K562 (cell line): Measurements from ENCODE around the gene STX3. TPM values are rescaled to one million over a fixed set of nuclear protein-coding genes. Genes with fewer than 3 reads are reported as not detected.

ENCODE experiments used
- FOXP1 ChIP-seq: sonication (generic); formaldehyde crosslinking; IDR thresholded peaks from 2 replicates; pipeline ENCODE4 v1.8.0; 2022; ENCODE audit warnings: mild to moderate bottlenecking, missing genetic modification reagents
- HDAC1 ChIP-seq, 2 experiments: fragments of 450-650 bp; IDR thresholded peaks; 2 replicates each; pipeline ENCODE4 v1.6.1; 2016 to 2017; ENCODE audit warnings: inconsistent platforms in 1 of 2, mild to moderate bottlenecking in 1 of 2, moderate library complexity in 1 of 2
- JUND ChIP-seq, 2 experiments: IDR thresholded peaks; 2 replicates in 1 of 2; 3 replicates in 1 of 2; pipeline ENCODE4 v1.6.1; 2011; ENCODE audit warnings: borderline replicate concordance in 2 of 2, low read depth in 2 of 2, low read length in 2 of 2, improper control_type of control experiment in 1 of 2, missing biosample characterization in 1 of 2, missing genetic modification characterization in 1 of 2, missing genetic modification reagents in 1 of 2
- LARP7 ChIP-seq: fragments of 450-650 bp; IDR thresholded peaks from 2 replicates; pipeline ENCODE4 v1.6.1; 2016
- LCOR ChIP-seq: sonication (generic); formaldehyde crosslinking; IDR thresholded peaks from 2 replicates; pipeline ENCODE4 v1.8.0; 2022; ENCODE audit warnings: mild to moderate bottlenecking, missing genetic modification reagents
- RBBP5 ChIP-seq: fragments of 200-600 bp; sonication (generic); IDR thresholded peaks from 2 replicates; pipeline ENCODE4 v1.6.1; 2012; ENCODE audit warnings: borderline replicate concordance, mild to moderate bottlenecking, low read length, control low read depth, inconsistent platforms; ENCODE audit not compliant: insufficient read depth, poor library complexity, severe bottlenecking
- SRSF3 ChIP-seq: fragments of 200-400 bp; formaldehyde crosslinking; IDR thresholded peaks from 2 replicates; pipeline ENCODE4 v1.6.1; 2016; ENCODE audit warnings: mild to moderate bottlenecking, low read length, moderate library complexity; ENCODE audit not compliant: insufficient read depth
- TCF7 ChIP-seq: sonication (generic); IDR thresholded peaks from 2 replicates; pipeline ENCODE4 v1.6.1; 2016; ENCODE audit warnings: antibody characterized with exemption, borderline replicate concordance
- U2AF1 ChIP-seq: fragments of 200-400 bp; formaldehyde crosslinking; optimal IDR thresholded peaks from 2 replicates; pipeline ENCODE3; 2017; ENCODE audit warnings: mild to moderate bottlenecking, low read depth, low read length, moderate library complexity
- ZBTB17 ChIP-seq: fragments of 450-650 bp; formaldehyde crosslinking; IDR thresholded peaks from 2 replicates; pipeline ENCODE4 v1.4.0; 2020; ENCODE audit warnings: mild to moderate bottlenecking
- ZC3H11A ChIP-seq: IDR thresholded peaks from 2 replicates; pipeline ENCODE4 v1.6.1; 2012; ENCODE audit warnings: low read depth, low read length, improper control_type of control experiment
- ZNF12 ChIP-seq: sonication (generic); formaldehyde crosslinking; IDR thresholded peaks from 2 replicates; pipeline ENCODE4 v1.4.0; 2020; ENCODE audit warnings: mild to moderate bottlenecking, missing genetic modification reagents
- ZNF785 ChIP-seq: fragments of 250-450 bp; sonication (Bioruptor Pico); IDR thresholded peaks from 2 replicates; pipeline ENCODE4 v1.4.0; 2020; ENCODE audit warnings: mild to moderate bottlenecking
- polyA plus RNA-seq, 8 experiments: library from polyadenylated mRNA; depleted of rRNA in 4 of 8; stranded (reverse) in 5 of 8; unstranded in 3 of 8; fragments of >200 nt; fragmentation: Nextera tagmentation in 2 of 8; fragmentation: Illumina TruSeq in 1 of 8; extraction: Ambion mirVana in 2 of 8; extraction: Trizol in 1 of 8; gene quantifications; 2 replicates each; pipeline versions ENCODE4 v1.2.1 to v1.2.3, GENCODE V29; 2011 to 2014; ENCODE audit warnings: inconsistent platforms in 1 of 8, missing spikeins in 1 of 8
- total RNA-seq, 7 experiments: library from RNA; depleted of rRNA in 6 of 7; stranded (reverse); fragments of >200 nt in 6 of 7; fragmentation: Illumina TruSeq in 2 of 7; extraction: Trizol in 2 of 7; gene quantifications; 2 replicates each; pipeline versions ENCODE4 v1.2.1 to v1.2.3, GENCODE V29; 2011 to 2021; ENCODE audit warnings: low replicate concordance in 1 of 7
- TF ChIP-seq, protein P1 (sequence below): IDR thresholded peaks from 2 replicates; pipeline ENCODE4 v1.6.1; 2011; ENCODE audit warnings: borderline replicate concordance, low read depth, mild to moderate bottlenecking, moderate library complexity, low read length; ENCODE audit not compliant: insufficient read depth, poor library complexity, severe bottlenecking
- TF ChIP-seq, protein P2 (sequence below): fragments of 250-450 bp; sonication (Bioruptor Pico); IDR thresholded peaks from 2 replicates; pipeline ENCODE4 v1.8.0; 2021; ENCODE audit warnings: mild to moderate bottlenecking, moderate library complexity
- TF ChIP-seq, protein P3 (sequence below): sonication (generic); formaldehyde crosslinking; IDR thresholded peaks from 2 replicates; pipeline ENCODE4 v1.5.0; 2020; ENCODE audit warnings: missing genetic modification reagents
- TF ChIP-seq, protein P4 (sequence below): sonication (generic); formaldehyde crosslinking; IDR thresholded peaks from 2 replicates; pipeline ENCODE4 v1.8.0; 2022; ENCODE audit warnings: missing genetic modification reagents, mild to moderate bottlenecking, borderline replicate concordance
- TF ChIP-seq, protein P5 (sequence below): fragments of 250-450 bp; sonication (Bioruptor Pico); IDR thresholded peaks from 2 replicates; pipeline ENCODE4 v1.8.0; 2022; ENCODE audit warnings: moderate library complexity, mild to moderate bottlenecking, inconsistent platforms

STX3 gene
- total and polyA plus RNA-seq, 9 of the 15 experiments (the other 6 are each of a cell fraction or from before 2014, with no cell fraction given), result 12.0 to 91.6 (median 48.7) TPM

DNA sequence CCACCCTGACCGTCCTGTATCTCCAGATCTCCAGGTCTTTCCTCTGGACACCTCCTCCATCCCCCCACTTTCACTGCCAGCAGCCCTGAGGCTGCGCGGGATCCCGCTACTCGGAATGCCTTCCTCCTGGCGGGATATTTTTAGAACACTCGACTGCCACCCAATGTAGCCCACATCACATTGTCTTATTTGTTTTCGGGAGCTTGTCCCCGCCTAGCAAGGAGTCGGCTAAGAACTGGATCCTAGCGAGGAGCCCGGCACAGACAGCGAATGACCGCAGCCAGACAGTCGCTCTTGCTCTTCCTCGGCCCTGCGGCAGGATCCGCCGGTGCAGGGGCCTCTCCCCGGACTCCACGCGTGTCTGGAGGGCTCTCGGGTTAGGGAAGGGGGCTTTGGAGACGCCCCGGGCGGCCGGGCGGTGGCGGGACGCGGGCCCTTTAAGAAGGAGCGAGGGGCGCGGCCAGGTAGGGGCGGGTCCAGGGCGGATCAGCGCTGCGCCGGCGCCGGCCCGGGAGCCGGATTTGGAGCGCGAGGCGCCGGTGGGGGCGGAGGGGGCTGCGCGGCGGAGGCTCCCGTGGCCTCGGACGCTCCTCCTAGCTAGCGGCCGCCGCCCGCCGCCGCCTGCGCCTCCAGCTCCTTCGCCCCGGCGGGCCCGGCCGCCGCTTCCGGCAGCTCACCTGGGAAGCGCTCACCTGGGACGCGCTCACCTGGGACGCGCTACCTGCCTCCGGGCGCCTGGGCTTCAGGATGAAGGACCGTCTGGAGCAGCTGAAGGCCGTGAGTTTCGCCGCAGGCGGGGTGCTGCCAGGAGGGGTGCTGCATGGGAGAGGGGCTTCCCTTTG lies at the start of gene STX3 (continued):
- TF ChIP-seq FOXP1 (CRISPR knock-in tag) (peak; percentile 65; the same call in 1 of the 2 replicates), ZC3H11A (no peak), TCF7 (no peak), U2AF1 (no peak), SRSF3 (no peak), LARP7 (no peak), ZBTB17 (CRISPR knock-in tag) (peak; percentile 25; the same call in 1 of the 2 replicates), ZNF12 (no peak), HDAC1 (IDR thresholded peaks at IDR 0.05) (0 out of 4 replicates have a peak, but pooled peaks of 1 of the 2 experiments have one; percentile 11), ZNF785 (CRISPR knock-in tag) (no peak), JUND (IDR thresholded peaks at IDR 0.05; ENCODE audit: borderline replicate concordance, low read depth, low read length) (no peak), JUND (tag; IDR thresholded peaks at IDR 0.05; ENCODE audit: borderline replicate concordance, low read depth, low read length) (no peak), LCOR (CRISPR knock-in tag) (no peak), RBBP5 (no peak)
- TF ChIP-seq, protein P1, sequence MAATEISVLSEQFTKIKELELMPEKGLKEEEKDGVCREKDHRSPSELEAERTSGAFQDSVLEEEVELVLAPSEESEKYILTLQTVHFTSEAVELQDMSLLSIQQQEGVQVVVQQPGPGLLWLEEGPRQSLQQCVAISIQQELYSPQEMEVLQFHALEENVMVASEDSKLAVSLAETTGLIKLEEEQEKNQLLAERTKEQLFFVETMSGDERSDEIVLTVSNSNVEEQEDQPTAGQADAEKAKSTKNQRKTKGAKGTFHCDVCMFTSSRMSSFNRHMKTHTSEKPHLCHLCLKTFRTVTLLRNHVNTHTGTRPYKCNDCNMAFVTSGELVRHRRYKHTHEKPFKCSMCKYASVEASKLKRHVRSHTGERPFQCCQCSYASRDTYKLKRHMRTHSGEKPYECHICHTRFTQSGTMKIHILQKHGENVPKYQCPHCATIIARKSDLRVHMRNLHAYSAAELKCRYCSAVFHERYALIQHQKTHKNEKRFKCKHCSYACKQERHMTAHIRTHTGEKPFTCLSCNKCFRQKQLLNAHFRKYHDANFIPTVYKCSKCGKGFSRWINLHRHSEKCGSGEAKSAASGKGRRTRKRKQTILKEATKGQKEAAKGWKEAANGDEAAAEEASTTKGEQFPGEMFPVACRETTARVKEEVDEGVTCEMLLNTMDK, result no peak
- TF ChIP-seq, protein P2, sequence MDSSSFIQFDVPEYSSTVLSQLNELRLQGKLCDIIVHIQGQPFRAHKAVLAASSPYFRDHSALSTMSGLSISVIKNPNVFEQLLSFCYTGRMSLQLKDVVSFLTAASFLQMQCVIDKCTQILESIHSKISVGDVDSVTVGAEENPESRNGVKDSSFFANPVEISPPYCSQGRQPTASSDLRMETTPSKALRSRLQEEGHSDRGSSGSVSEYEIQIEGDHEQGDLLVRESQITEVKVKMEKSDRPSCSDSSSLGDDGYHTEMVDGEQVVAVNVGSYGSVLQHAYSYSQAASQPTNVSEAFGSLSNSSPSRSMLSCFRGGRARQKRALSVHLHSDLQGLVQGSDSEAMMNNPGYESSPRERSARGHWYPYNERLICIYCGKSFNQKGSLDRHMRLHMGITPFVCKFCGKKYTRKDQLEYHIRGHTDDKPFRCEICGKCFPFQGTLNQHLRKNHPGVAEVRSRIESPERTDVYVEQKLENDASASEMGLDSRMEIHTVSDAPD (CRISPR knock-in tag), result no peak
- TF ChIP-seq, protein P3, sequence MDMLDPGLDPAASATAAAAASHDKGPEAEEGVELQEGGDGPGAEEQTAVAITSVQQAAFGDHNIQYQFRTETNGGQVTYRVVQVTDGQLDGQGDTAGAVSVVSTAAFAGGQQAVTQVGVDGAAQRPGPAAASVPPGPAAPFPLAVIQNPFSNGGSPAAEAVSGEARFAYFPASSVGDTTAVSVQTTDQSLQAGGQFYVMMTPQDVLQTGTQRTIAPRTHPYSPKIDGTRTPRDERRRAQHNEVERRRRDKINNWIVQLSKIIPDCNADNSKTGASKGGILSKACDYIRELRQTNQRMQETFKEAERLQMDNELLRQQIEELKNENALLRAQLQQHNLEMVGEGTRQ, result no peak
- TF ChIP-seq, protein P4, sequence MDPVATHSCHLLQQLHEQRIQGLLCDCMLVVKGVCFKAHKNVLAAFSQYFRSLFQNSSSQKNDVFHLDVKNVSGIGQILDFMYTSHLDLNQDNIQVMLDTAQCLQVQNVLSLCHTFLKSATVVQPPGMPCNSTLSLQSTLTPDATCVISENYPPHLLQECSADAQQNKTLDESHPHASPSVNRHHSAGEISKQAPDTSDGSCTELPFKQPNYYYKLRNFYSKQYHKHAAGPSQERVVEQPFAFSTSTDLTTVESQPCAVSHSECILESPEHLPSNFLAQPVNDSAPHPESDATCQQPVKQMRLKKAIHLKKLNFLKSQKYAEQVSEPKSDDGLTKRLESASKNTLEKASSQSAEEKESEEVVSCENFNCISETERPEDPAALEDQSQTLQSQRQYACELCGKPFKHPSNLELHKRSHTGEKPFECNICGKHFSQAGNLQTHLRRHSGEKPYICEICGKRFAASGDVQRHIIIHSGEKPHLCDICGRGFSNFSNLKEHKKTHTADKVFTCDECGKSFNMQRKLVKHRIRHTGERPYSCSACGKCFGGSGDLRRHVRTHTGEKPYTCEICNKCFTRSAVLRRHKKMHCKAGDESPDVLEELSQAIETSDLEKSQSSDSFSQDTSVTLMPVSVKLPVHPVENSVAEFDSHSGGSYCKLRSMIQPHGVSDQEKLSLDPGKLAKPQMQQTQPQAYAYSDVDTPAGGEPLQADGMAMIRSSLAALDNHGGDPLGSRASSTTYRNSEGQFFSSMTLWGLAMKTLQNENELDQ (CRISPR knock-in tag), result no peak
- TF ChIP-seq, protein P5, sequence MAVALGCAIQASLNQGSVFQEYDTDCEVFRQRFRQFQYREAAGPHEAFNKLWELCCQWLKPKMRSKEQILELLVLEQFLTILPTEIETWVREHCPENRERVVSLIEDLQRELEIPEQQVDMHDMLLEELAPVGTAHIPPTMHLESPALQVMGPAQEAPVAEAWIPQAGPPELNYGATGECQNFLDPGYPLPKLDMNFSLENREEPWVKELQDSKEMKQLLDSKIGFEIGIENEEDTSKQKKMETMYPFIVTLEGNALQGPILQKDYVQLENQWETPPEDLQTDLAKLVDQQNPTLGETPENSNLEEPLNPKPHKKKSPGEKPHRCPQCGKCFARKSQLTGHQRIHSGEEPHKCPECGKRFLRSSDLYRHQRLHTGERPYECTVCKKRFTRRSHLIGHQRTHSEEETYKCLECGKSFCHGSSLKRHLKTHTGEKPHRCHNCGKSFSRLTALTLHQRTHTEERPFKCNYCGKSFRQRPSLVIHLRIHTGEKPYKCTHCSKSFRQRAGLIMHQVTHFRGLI (CRISPR knock-in tag), result no peak
